ENCODE results near the gene CCDC174. TPM values are rescaled to one million over a fixed set of nuclear protein-coding genes. Genes with fewer than 3 reads are reported as not detected.

CCDC174 gene
- total RNA-seq, 1 experiment from 2014 or later, result 28.7 TPM

- intact Hi-C loops (cut with micrococcal nuclease), result no loop called here
- no peaks in the 10 kb centered on the region for H3K27me3 Mint-ChIP-seq (ENCODE audit: insufficient read depth, unreplicated experiment)
- no peaks in the 10 kb centered on the region for H3K9me3 Mint-ChIP-seq (ENCODE audit: unreplicated experiment)
- ChIA-PET POLR2A (interaction anchor here (0.6 kb wide), 1 partner anchor 708 kb away, joined by 3 read pairs; no protein-coding TSS in a partner anchor), CTCF (interaction anchor here (0.5 to 0.7 kb wide), 2 partner anchors 8 to 11 kb away, joined by 3 read pairs; no protein-coding TSS in a partner anchor)
- DNase-seq (ENCODE audit: unreplicated experiment), result no peak
- no peak overlapping the region for H3K4me3 Mint-ChIP-seq (ENCODE audit: unreplicated experiment)
- peaks cover 89% of the 10 kb centered on the region for H3K36me3 Mint-ChIP-seq (ENCODE audit: insufficient read depth, unreplicated experiment)
- TF ChIP-seq, protein P1, sequence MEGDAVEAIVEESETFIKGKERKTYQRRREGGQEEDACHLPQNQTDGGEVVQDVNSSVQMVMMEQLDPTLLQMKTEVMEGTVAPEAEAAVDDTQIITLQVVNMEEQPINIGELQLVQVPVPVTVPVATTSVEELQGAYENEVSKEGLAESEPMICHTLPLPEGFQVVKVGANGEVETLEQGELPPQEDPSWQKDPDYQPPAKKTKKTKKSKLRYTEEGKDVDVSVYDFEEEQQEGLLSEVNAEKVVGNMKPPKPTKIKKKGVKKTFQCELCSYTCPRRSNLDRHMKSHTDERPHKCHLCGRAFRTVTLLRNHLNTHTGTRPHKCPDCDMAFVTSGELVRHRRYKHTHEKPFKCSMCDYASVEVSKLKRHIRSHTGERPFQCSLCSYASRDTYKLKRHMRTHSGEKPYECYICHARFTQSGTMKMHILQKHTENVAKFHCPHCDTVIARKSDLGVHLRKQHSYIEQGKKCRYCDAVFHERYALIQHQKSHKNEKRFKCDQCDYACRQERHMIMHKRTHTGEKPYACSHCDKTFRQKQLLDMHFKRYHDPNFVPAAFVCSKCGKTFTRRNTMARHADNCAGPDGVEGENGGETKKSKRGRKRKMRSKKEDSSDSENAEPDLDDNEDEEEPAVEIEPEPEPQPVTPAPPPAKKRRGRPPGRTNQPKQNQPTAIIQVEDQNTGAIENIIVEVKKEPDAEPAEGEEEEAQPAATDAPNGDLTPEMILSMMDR (IDR thresholded peaks at IDR 0.05; ENCODE audit: unreplicated experiment), result no peak
- peaks cover 19% of the 10 kb centered on the region for H3K4me1 Mint-ChIP-seq (ENCODE audit: insufficient read depth, unreplicated experiment)
- H3K27ac Mint-ChIP-seq (ENCODE audit: low read depth, unreplicated experiment), result peak overlapping the region; percentile 8
- no TSS peak for BruUV-seq (replicated peaks)
Measured at GRCh38 chr3:14657579-14657978, 6.0 kb downstream of the CCDC174 start.

DNA sequence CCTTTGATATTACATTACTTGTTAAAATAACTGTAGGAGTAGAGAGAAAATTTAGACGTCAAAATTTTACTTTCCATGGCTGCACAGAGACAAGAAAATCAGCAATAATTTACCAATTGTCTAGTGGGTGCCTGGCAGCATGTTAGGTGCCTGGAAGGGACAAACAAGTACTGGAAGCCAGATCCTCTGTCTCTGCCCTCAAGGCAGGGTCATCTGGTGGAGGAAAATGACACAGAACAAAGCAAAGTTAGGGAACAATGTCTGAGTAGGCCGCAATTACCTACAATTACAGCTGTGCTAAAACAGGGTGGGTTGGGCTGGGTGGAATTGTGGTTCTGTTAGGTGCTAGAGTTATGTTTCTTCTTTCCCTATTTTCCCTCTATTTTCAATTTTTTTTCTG, 7.4 kb downstream of the CCDC174 start:
- peaks cover 7% of the 10 kb centered on the region for H3K4me1 Mint-ChIP-seq (ENCODE audit: insufficient read depth, unreplicated experiment)
- peaks cover 99% of the 10 kb centered on the region for H3K36me3 Mint-ChIP-seq (ENCODE audit: insufficient read depth, unreplicated experiment)
- H3K4me3 Mint-ChIP-seq (ENCODE audit: unreplicated experiment), result no peak overlapping the region
- TF ChIP-seq, protein P1 (IDR thresholded peaks at IDR 0.05; ENCODE audit: unreplicated experiment), result no peak
- ChIA-PET POLR2A (no interaction called here), CTCF (no interaction called here)
- intact Hi-C loops (cut with micrococcal nuclease), result no loop called here
- H3K9me3 Mint-ChIP-seq (ENCODE audit: unreplicated experiment), result no peaks in the 10 kb centered on the region
- no peak overlapping the region for H3K27ac Mint-ChIP-seq (ENCODE audit: low read depth, unreplicated experiment)
- DNase-seq (ENCODE audit: unreplicated experiment), result no peak
- H3K27me3 Mint-ChIP-seq (ENCODE audit: insufficient read depth, unreplicated experiment), result no peaks in the 10 kb centered on the region
- BruUV-seq (replicated peaks), result no TSS peak

DNA sequence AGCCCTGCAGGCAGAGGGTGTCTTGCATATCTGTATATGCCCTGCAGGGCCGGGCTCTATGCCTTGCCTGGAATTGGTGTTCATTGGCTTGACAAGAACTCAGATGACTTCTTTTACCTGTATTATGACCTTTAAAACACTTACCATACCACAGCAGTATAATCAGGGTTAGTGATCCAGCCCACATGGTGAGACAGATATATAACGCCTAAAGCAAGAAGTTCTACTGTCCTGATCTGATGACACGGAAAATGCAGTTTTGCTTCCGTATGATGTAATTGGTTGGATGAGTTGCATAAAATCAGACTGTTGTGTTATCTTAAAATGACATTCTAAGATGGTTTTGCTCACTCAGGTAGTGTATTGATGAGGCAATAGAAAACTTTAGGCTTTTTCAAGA, 9.4 kb downstream of the CCDC174 start:
- H3K36me3 Mint-ChIP-seq (ENCODE audit: insufficient read depth, unreplicated experiment), result peaks cover 97% of the 10 kb centered on the region

GRCh38 chr3:14663396-14664135, 12.0 kb downstream of the CCDC174 start:
- H3K27ac Mint-ChIP-seq (ENCODE audit: low read depth, unreplicated experiment), result no peak overlapping the region
- intact Hi-C loops (cut with micrococcal nuclease), result no loop called here
- H3K4me3 Mint-ChIP-seq (ENCODE audit: unreplicated experiment), result no peak overlapping the region
- H3K9me3 Mint-ChIP-seq (ENCODE audit: unreplicated experiment), result no peaks in the 10 kb centered on the region
- TF ChIP-seq, protein P1 (IDR thresholded peaks at IDR 0.05; ENCODE audit: unreplicated experiment), result no peak
- ChIA-PET CTCF (interaction anchor here (1.0 to 1.6 kb wide), 2 partner anchors 257 kb away, joined by 4 to 5 read pairs; no protein-coding TSS in a partner anchor), POLR2A (interaction anchor here (1.2 kb wide), 1 partner anchor 11 kb away, joined by 3 read pairs; no protein-coding TSS in a partner anchor)
- DNase-seq (ENCODE audit: unreplicated experiment), result no peak
- BruUV-seq (replicated peaks), result no TSS peak
- H3K36me3 Mint-ChIP-seq (ENCODE audit: insufficient read depth, unreplicated experiment), result peaks cover 94% of the 10 kb centered on the region
- H3K27me3 Mint-ChIP-seq (ENCODE audit: insufficient read depth, unreplicated experiment), result no peaks in the 10 kb centered on the region
- H3K4me1 Mint-ChIP-seq (ENCODE audit: insufficient read depth, unreplicated experiment), result no peaks in the 10 kb centered on the region

More for the DNA sequence above, 9.4 kb downstream of the CCDC174 start:
- Mint-ChIP-seq H3K27ac (ENCODE audit: low read depth, unreplicated experiment) (no peak overlapping the region), H3K4me1 (ENCODE audit: insufficient read depth, unreplicated experiment) (peaks cover 7% of the 10 kb centered on the region), H3K9me3 (ENCODE audit: unreplicated experiment) (no peaks in the 10 kb centered on the region), H3K27me3 (ENCODE audit: insufficient read depth, unreplicated experiment) (no peaks in the 10 kb centered on the region), H3K4me3 (ENCODE audit: unreplicated experiment) (no peak overlapping the region)
- no peak for DNase-seq (ENCODE audit: unreplicated experiment)
- ChIA-PET POLR2A (interaction anchor here (0.8 to 2.0 kb wide), 2 partner anchors 8 to 11 kb away, joined by 3 to 6 read pairs; no protein-coding TSS in a partner anchor), CTCF (interaction anchor here (0.7 kb wide), 1 partner anchor 260 kb away, joined by 4 read pairs; no protein-coding TSS in a partner anchor)
- BruUV-seq (replicated peaks), result no TSS peak
- intact Hi-C loops (cut with micrococcal nuclease), result no loop called here
- TF ChIP-seq, protein P1 (IDR thresholded peaks at IDR 0.05; ENCODE audit: unreplicated experiment), result no peak

All from MCF 10A (cell line).